Keratinocyte (primary cell): Measurements from ENCODE around the gene NOX3. TPM values are rescaled to one million over a fixed set of nuclear protein-coding genes. Genes with fewer than 3 reads are reported as not detected.
A peak's percentile ranks its signal among the peaks of the same experiment; 100 is the strongest.

Experiments used
- DNase-seq: peaks from one replicate; pipeline ENCODE4 v3.0.0-alpha.2; 2011; ENCODE audit warnings: low read depth, missing footprints, low spot score
- FAIRE-seq: peaks from 2 replicates; lab custom pipeline; 2011; peaks lifted over from hg19 to GRCh38; lab: Jason Lieb, UNC
- H2AFZ ChIP-seq: 2 replicates; pipeline ENCODE4 v1.6.0; 2012; ENCODE audit warnings: low read length, control low read depth, inconsistent platforms; ENCODE audit not compliant: control insufficient read depth
- H3K27ac ChIP-seq: 2 replicates; pipeline ENCODE4 v1.5.1; 2011; ENCODE audit warnings: low read length; ENCODE audit not compliant: control insufficient read depth, insufficient read depth
- H3K27me3 ChIP-seq: 3 replicates; pipeline ENCODE4 v1.6.0; 2011; ENCODE audit warnings: low read length; ENCODE audit not compliant: control insufficient read depth, insufficient read depth; ENCODE audit errors: extremely low read depth
- H3K36me3 ChIP-seq, 2 experiments: 2 replicates in 1 of 2; 3 replicates in 1 of 2; pipeline ENCODE4 v1.5.1; 2011; ENCODE audit warnings: low read length in 2 of 2, mild to moderate bottlenecking in 1 of 2; ENCODE audit not compliant: control insufficient read depth in 2 of 2, insufficient read depth in 2 of 2; ENCODE audit errors: extremely low read depth in 1 of 2
- H3K4me1 ChIP-seq: 3 replicates; pipeline ENCODE4 v1.5.1; 2011; ENCODE audit warnings: low read length; ENCODE audit not compliant: control insufficient read depth, insufficient read depth; ENCODE audit errors: extremely low read depth
- H3K4me2 ChIP-seq: 3 replicates; pipeline ENCODE4 v1.6.0; 2011; ENCODE audit warnings: low read depth, low read length; ENCODE audit not compliant: control insufficient read depth, insufficient read depth; ENCODE audit errors: extremely low read depth
- H3K4me3 ChIP-seq, 3 experiments: fragments of 200-600 bp in 1 of 3; sonication (generic) in 1 of 3; 2 replicates in 2 of 3; 3 replicates in 1 of 3; pipeline ENCODE4 v1.5.1; 2011 to 2016; ENCODE audit warnings: low read length in 3 of 3, mild to moderate bottlenecking in 3 of 3, control low read depth in 2 of 3, inconsistent platforms in 1 of 3, low read depth in 1 of 3, mixed read lengths in 1 of 3, mixed run types in 1 of 3, moderate library complexity in 1 of 3; ENCODE audit not compliant: control insufficient read depth in 2 of 3, insufficient read depth in 2 of 3; ENCODE audit errors: extremely low read depth in 1 of 3
- H3K79me2 ChIP-seq: 2 replicates; pipeline ENCODE4 v1.6.0; 2012; ENCODE audit warnings: low read length; ENCODE audit not compliant: control insufficient read depth, insufficient read depth
- H3K9ac ChIP-seq: 3 replicates; pipeline ENCODE4 v1.6.0; 2011; ENCODE audit warnings: low read length; ENCODE audit not compliant: control insufficient read depth, insufficient read depth; ENCODE audit errors: extremely low read depth
- H3K9me1 ChIP-seq: 3 replicates; pipeline ENCODE4 v1.6.0; 2011; ENCODE audit warnings: low read length; ENCODE audit not compliant: control insufficient read depth, insufficient read depth; ENCODE audit errors: extremely low read depth
- H3K9me3 ChIP-seq: 2 replicates; pipeline ENCODE4 v1.5.1; 2012; ENCODE audit warnings: low read depth, low read length; ENCODE audit not compliant: control insufficient read depth
- H4K20me1 ChIP-seq: 3 replicates; pipeline ENCODE4 v1.6.0; 2011; ENCODE audit warnings: low read length; ENCODE audit not compliant: control insufficient read depth, insufficient read depth; ENCODE audit errors: extremely low read depth
- EZH2 ChIP-seq: IDR thresholded peaks from one replicate; pipeline ENCODE4 v1.6.1; 2012; ENCODE audit warnings: inconsistent platforms, mild to moderate bottlenecking, low read length, moderate library complexity
- dilution Hi-C: fragments of 300-500 bp; cut with MboI; formaldehyde crosslinking; loops from one replicate; pipeline ENCODE4 v1.7.0; 2020; ENCODE audit warnings: low sequenced_read_pairs; ENCODE audit not compliant: extremely low pct_ligation_motif_present
- polyA plus RNA-seq, 5 experiments: library from polyadenylated mRNA; depleted of rRNA in 3 of 5; stranded (reverse) in 3 of 5; stranded (forward) in 1 of 5; unstranded in 1 of 5; fragments of >200 nt; gene quantifications; 1 replicate in 1 of 5; 2 replicates in 3 of 5; 3 replicates in 1 of 5; pipeline versions ENCODE4 v1.2.1 to v1.2.3, GENCODE V29; 2011 to 2012; ENCODE audit warnings: missing spikeins in 2 of 5, low read depth in 1 of 5, low replicate concordance in 1 of 5
- TF ChIP-seq, protein P1 (sequence below), 3 experiments: IDR thresholded peaks in 1 of 3; conservative IDR thresholded peaks in 1 of 3; optimal IDR thresholded peaks in 1 of 3; 2 replicates in 2 of 3; 3 replicates in 1 of 3; pipeline versions ENCODE3 to v1.5.1; 2011; ENCODE audit warnings: low read length in 3 of 3, mild to moderate bottlenecking in 3 of 3, moderate library complexity in 2 of 3, control low read depth in 1 of 3, inconsistent platforms in 1 of 3; ENCODE audit not compliant: insufficient read depth in 2 of 3; ENCODE audit errors: extremely low read depth in 1 of 3

NOX3 gene
- polyA plus RNA-seq, 1 donor (not counting 4 experiments of a cell fraction or from before 2014, with no cell fraction given), result not detected

DNA sequence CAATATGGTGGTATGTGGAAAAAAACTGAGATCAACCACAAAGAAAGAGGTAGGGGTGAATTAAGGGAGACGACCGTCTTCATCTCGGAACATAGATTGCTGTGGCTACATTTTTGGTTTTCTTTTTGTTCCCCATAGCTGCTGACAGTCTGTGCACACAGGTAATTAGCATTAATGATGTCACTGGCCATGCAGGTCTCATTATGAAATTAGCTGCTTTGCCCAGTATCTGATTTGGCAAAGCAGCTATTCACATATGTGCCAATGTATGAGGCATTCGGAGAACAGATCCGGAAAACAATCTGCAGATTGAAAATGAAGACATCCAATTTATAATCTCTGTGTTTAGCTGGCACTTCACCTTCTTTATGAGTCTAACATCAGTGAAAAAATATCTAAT lies 13.1 kb downstream of the NOX3 start:
- H3K27me3 ChIP-seq, result no peaks in the 10 kb centered on the region
- no peaks in the 10 kb centered on the region for H3K79me2 ChIP-seq
- no peak for TF ChIP-seq EZH2
- TF ChIP-seq, protein P1, sequence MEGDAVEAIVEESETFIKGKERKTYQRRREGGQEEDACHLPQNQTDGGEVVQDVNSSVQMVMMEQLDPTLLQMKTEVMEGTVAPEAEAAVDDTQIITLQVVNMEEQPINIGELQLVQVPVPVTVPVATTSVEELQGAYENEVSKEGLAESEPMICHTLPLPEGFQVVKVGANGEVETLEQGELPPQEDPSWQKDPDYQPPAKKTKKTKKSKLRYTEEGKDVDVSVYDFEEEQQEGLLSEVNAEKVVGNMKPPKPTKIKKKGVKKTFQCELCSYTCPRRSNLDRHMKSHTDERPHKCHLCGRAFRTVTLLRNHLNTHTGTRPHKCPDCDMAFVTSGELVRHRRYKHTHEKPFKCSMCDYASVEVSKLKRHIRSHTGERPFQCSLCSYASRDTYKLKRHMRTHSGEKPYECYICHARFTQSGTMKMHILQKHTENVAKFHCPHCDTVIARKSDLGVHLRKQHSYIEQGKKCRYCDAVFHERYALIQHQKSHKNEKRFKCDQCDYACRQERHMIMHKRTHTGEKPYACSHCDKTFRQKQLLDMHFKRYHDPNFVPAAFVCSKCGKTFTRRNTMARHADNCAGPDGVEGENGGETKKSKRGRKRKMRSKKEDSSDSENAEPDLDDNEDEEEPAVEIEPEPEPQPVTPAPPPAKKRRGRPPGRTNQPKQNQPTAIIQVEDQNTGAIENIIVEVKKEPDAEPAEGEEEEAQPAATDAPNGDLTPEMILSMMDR (optimal IDR thresholded peaks at IDR 0.05 in 1 of 3, IDR thresholded peaks at IDR 0.05 in 1 of 3, conservative IDR thresholded peaks at IDR 0.05 in 1 of 3; ENCODE audit: extremely low read depth in 1 of 3, insufficient read depth in 2 of 3, low read length in 3 of 3), result no peak
- H3K4me3 ChIP-seq, result no peak overlapping the region
- dilution Hi-C loops, result no loop called here
- FAIRE-seq, result no peak
- no peak overlapping the region for H3K27ac ChIP-seq
- no peaks in the 10 kb centered on the region for H3K9me1 ChIP-seq
- DNase-seq, result no peak
- H3K4me1 ChIP-seq, result no peaks in the 10 kb centered on the region
- no peaks in the 10 kb centered on the region for H3K36me3 ChIP-seq
- H2AFZ ChIP-seq, result peak overlapping the region; percentile 18
- H4K20me1 ChIP-seq, result no peaks in the 10 kb centered on the region
- no peak overlapping the region for H3K9ac ChIP-seq
- H3K9me3 ChIP-seq, result no peaks in the 10 kb centered on the region
- peak overlapping the region; percentile 12 for H3K4me2 ChIP-seq

DNA sequence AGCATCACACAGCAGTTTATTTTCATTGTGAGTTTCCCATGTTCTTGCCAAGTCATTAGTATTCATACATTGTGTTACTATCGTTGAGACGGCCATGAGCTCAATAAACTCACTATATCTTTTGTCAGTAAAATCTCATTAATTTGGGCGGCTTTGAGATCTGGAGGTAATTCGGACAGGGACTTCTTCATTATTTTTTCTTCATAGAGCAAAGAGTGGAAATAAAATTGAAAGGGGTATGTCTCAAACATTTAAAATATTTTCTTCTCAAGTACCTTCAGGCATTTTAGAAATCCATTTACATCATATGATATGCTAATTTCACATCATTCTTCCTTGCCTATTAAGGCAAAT lies 14.6 kb downstream of the NOX3 start:
- no peaks in the 10 kb centered on the region for H3K36me3 ChIP-seq
- DNase-seq (no peak), FAIRE-seq (no peak)
- no peak overlapping the region for H3K9ac ChIP-seq
- no peaks in the 10 kb centered on the region for H4K20me1 ChIP-seq
- no peak overlapping the region for H3K4me2 ChIP-seq
- dilution Hi-C loops, result no loop called here
- H3K27me3 ChIP-seq, result no peaks in the 10 kb centered on the region
- H3K27ac ChIP-seq, result no peak overlapping the region
- H3K9me1 ChIP-seq, result no peaks in the 10 kb centered on the region
- TF ChIP-seq, protein P1 (optimal IDR thresholded peaks at IDR 0.05 in 1 of 3, IDR thresholded peaks at IDR 0.05 in 1 of 3, conservative IDR thresholded peaks at IDR 0.05 in 1 of 3; ENCODE audit: extremely low read depth in 1 of 3, insufficient read depth in 2 of 3, low read length in 3 of 3), result no peak
- TF ChIP-seq EZH2, result no peak
- no peak overlapping the region for H3K4me3 ChIP-seq
- H2AFZ ChIP-seq, result no peak overlapping the region
- H3K4me1 ChIP-seq, result no peaks in the 10 kb centered on the region
- H3K9me3 ChIP-seq, result no peaks in the 10 kb centered on the region
- no peaks in the 10 kb centered on the region for H3K79me2 ChIP-seq
